ENCODE data around the gene CHRNB2. TPM values are rescaled to one million over a fixed set of nuclear protein-coding genes. Genes with fewer than 3 reads are reported as not detected.

CHRNB2 gene
- polyA plus RNA-seq, 1 donor from 2014 or later = 0.04 TPM

GRCh38 chr1:154623358-154623757, 55.8 kb downstream of the CHRNB2 start:
- Mint-ChIP-seq H3K9me3 (peaks cover 0 to 2% (median 0%) of the 10 kb centered on the region in 3 donors), H3K4me3 (peak overlapping the region in 1 of 4 donors; percentile 22), H3K36me3 (peaks cover 6% of the 10 kb centered on the region), H3K27ac (peak overlapping the region in 1 of 3 donors; percentile 61), H3K4me1 (peaks cover 17 to 36% (median 27%) of the 10 kb centered on the region in 3 donors), H3K27me3 (no peaks in the 10 kb centered on the region)

GRCh38 chr1:154624746-154625643, 57.4 kb downstream of the CHRNB2 start:
- H3K9me3 Mint-ChIP-seq = peaks cover under 1 to 7% (median 4%) of the 10 kb centered on the region in 3 donors
- H3K27me3 Mint-ChIP-seq = no peaks in the 10 kb centered on the region
- H3K4me3 Mint-ChIP-seq = peak overlapping the region in 2 of 4 donors; percentile 41 to 55

DNA sequence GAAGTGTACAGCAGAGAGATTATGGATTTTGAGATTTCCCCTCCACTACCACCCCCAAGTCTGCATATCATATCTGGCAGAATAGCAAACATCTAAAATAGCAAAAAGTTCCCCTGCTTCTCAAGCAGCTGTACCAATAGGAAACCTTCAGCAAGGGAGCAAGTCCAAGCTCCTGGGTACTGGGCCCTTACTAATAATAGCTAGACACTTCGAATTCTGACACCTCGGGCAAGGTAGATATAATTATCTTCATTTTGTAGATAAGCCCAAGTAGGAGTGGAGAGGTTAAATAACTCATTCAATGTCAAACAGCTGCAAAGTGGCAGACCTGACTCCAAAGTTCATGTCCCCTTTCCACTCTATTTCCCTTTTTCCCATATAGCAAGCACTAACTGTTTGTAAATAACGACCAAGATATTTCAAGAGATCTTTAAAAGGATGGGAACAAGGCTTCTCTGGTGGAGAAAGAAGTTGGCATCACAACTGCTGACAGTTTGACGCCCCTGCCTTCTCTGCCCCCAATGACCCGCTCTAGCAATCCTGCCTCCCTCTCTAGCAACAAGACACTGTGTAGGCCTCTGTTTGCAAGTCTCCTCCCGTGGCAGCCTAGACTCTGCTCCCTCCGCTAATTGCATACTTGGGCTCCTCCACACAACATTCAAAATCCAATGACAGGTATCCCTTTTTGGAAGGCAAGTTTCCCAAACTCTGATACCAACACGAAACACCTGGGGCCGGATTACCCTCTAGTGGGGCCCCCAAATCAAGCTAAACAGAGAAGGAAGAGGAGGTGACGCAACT, 59.1 kb downstream of the CHRNB2 start:
- Mint-ChIP-seq H3K9me3 (peaks cover 1 to 7% (median 7%) of the 10 kb centered on the region in 3 donors), H3K36me3 (peaks cover 9% of the 10 kb centered on the region), H3K4me3 (peak overlapping the region; percentile 82 to 98 (median 95)), H3K27me3 (no peaks in the 10 kb centered on the region), H3K27ac (peak overlapping the region; percentile 87 to 99 (median 99)), H3K4me1 (peaks cover 17 to 28% (median 19%) of the 10 kb centered on the region in 3 donors)

More at GRCh38 chr1:154624746-154625643, 57.4 kb downstream of the CHRNB2 start:
- H3K36me3 Mint-ChIP-seq = peaks cover 9% of the 10 kb centered on the region
- peak overlapping the region in 2 of 3 donors; percentile 23 to 61 for H3K27ac Mint-ChIP-seq
- H3K4me1 Mint-ChIP-seq = peaks cover 17 to 29% (median 19%) of the 10 kb centered on the region in 3 donors

DNA sequence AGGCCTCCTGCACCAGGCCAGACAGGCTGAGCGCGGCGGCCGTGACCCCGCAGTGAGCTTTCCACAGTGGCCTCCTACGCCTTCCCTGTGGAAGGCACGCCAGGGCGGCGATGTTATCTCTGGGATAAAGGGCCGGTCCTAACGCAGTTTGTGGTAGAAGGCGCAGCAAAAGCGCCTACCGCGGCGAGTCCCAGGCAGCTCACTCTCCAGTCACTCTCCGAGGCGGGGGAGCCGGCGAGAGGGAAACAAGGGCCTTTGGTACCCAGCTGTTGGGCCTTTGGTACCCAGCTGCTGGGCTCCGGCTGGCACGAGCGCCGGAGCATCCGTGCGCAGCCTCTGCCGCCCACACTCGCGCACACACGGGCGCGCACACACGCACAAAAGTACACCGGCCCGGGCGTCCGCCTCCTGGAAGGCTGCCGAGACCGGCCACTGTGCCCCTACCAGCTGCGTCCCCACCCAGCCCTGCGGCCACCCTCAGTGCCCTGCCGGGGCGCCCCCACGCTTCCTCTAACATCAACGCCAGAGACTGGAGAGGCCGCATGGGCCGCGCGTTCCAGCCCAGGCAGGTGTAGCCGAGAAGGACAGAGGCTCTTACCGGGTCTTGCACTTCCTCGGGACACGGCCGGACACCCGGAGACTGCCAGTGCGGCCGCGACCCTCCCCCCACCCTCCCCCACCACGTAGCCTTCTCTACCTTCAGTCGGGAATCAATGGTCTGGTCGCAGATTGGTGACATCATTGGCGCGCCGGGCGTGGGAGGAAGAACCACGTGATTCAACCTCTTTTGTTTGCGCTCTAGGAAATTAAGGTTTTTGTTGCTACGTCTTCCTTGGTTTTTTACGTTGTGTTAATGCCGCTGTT, 59.9 kb downstream of the CHRNB2 start:
- H3K27ac Mint-ChIP-seq = peak overlapping the region; percentile 87 to 100 (median 99)
- H3K4me1 Mint-ChIP-seq = peaks cover 16 to 25% (median 17%) of the 10 kb centered on the region in 3 donors
- peaks cover 1 to 7% (median 7%) of the 10 kb centered on the region in 3 donors for H3K9me3 Mint-ChIP-seq
- peaks cover 9% of the 10 kb centered on the region for H3K36me3 Mint-ChIP-seq
- H3K27me3 Mint-ChIP-seq = peaks cover 1% of the 10 kb centered on the region
- peak overlapping the region; percentile 82 to 98 (median 95) for H3K4me3 Mint-ChIP-seq

DNA sequence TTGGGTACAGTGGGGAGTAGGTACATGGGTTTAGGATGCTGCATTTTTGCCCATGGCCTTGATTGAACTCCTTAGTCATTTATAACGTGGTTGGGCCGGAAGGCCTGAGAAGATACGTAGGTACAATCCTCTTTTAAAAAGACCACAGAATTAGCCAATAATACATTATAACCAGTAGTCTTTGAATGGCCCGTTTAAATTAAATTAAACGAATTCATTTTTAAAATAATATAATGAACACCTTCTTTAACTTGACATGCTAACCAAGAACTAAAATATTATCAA, 60.5 kb downstream of the CHRNB2 start:
- Mint-ChIP-seq H3K4me3 (peak overlapping the region; percentile 82 to 98 (median 95)), H3K27ac (peak overlapping the region; percentile 87 to 100 (median 99)), H3K36me3 (peaks cover 6% of the 10 kb centered on the region), H3K27me3 (peaks cover 2% of the 10 kb centered on the region), H3K9me3 (peaks cover 1 to 7% (median 7%) of the 10 kb centered on the region in 3 donors), H3K4me1 (peaks cover 12 to 21% (median 15%) of the 10 kb centered on the region in 3 donors)

GRCh38 chr1:154629061-154629674, 61.6 kb downstream of the CHRNB2 start:
- H3K27ac Mint-ChIP-seq = peak overlapping the region; percentile 85 to 100 (median 87)
- peaks cover 1 to 7% (median 7%) of the 10 kb centered on the region in 3 donors for H3K9me3 Mint-ChIP-seq
- H3K4me3 Mint-ChIP-seq = peak overlapping the region in 2 of 4 donors; percentile 49 to 89
- H3K27me3 Mint-ChIP-seq = peaks cover 2% of the 10 kb centered on the region
- peaks cover 4% of the 10 kb centered on the region for H3K36me3 Mint-ChIP-seq
- H3K4me1 Mint-ChIP-seq = peaks cover 12 to 18% (median 12%) of the 10 kb centered on the region in 3 donors

Other genes starting within 250 kb of the CHRNB2 start
- gene AQP10, start 246.7 kb upstream of the CHRNB2 start, polyA plus RNA-seq = not detected
- gene ATP8B2, start 242.3 kb upstream of the CHRNB2 start, polyA plus RNA-seq = 20.7 TPM
- gene IL6R, start 162.4 kb upstream of the CHRNB2 start, polyA plus RNA-seq = 6.8 TPM
- not detected for gene TDRD10, start 65.6 kb upstream of the CHRNB2 start, polyA plus RNA-seq
- not detected for gene SHE, start 65.4 kb upstream of the CHRNB2 start, polyA plus RNA-seq
- gene UBE2Q1, start 9.1 kb upstream of the CHRNB2 start, polyA plus RNA-seq = 9.0 TPM
- 141 TPM for gene ADAR, start 40.4 kb downstream of the CHRNB2 start, polyA plus RNA-seq